GM23338 (cell line): ENCODE measurements around the gene TNFAIP8L2. TPM values are rescaled to one million over a fixed set of nuclear protein-coding genes. Genes with fewer than 3 reads are reported as not detected.

Experiments
- ATAC-seq: fragments of 200-7000 bp; cut with Tn5 transposase; 3 replicates; pipeline ENCODE4 v1.9.1; 2020
- DNase-seq: peaks from one replicate; pipeline ENCODE4 v3.0.0-alpha.2; 2015; ENCODE audit warnings: low spot score
- H2AFZ ChIP-seq: fragments of 200-600 bp; sonication (generic); 2 replicates; pipeline ENCODE4 v1.8.0; 2016; ENCODE audit warnings: antibody characterized with exemption, mild to moderate bottlenecking, moderate library complexity
- H3F3A ChIP-seq: fragments of 200-600 bp; sonication (generic); replicated peaks from 2 replicates; pipeline ENCODE4 v1.8.0; 2017; ENCODE audit warnings: antibody characterized with exemption, mixed run types, low read depth
- H3K27ac ChIP-seq: fragments of 200-600 bp; sonication (generic); 2 replicates; pipeline ENCODE4 v1.6.1; 2016; ENCODE audit warnings: low read depth
- H3K27me3 ChIP-seq: fragments of 200-600 bp; sonication (generic); 2 replicates; pipeline ENCODE4 v1.8.0; 2016; ENCODE audit warnings: mild to moderate bottlenecking, mixed run types, moderate library complexity; ENCODE audit not compliant: insufficient read depth
- H3K36me3 ChIP-seq: fragments of 200-600 bp; sonication (generic); 2 replicates; pipeline ENCODE4 v1.8.0; 2016; ENCODE audit warnings: mild to moderate bottlenecking; ENCODE audit not compliant: insufficient read depth
- H3K4me1 ChIP-seq: fragments of 200-600 bp; sonication (generic); 2 replicates; pipeline ENCODE4 v1.8.0; 2016; ENCODE audit warnings: mild to moderate bottlenecking, moderate library complexity; ENCODE audit not compliant: insufficient read depth
- H3K4me2 ChIP-seq: fragments of 200-600 bp; sonication (generic); 2 replicates; pipeline ENCODE4 v1.7.1; 2017; ENCODE audit warnings: mixed run types
- H3K4me3 ChIP-seq: fragments of 200-600 bp; sonication (generic); 2 replicates; pipeline ENCODE4 v1.6.1; 2016; ENCODE audit warnings: mixed run types
- H3K79me2 ChIP-seq: fragments of 200-600 bp; sonication (generic); replicated peaks from 2 replicates; pipeline ENCODE4 v1.8.0; 2017; ENCODE audit warnings: mild to moderate bottlenecking; ENCODE audit not compliant: insufficient read depth
- H3K9me2 ChIP-seq: fragments of 200-600 bp; sonication (generic); 2 replicates; pipeline ENCODE4 v1.8.0; 2017; ENCODE audit not compliant: insufficient read depth
- H4K20me1 ChIP-seq: fragments of 200-600 bp; sonication (generic); replicated peaks from 2 replicates; pipeline ENCODE4 v1.8.0; 2017; ENCODE audit warnings: mild to moderate bottlenecking; ENCODE audit not compliant: insufficient read depth
- H3K27ac Mint-ChIP-seq: 2 replicates; pipeline ENCODE4 v1.8.0; 2020; ENCODE audit warnings: inconsistent platforms, mild to moderate bottlenecking, moderate library complexity, mixed read lengths
- H3K27me3 Mint-ChIP-seq: 3 replicates; pipeline ENCODE4 v1.8.0; 2022; ENCODE audit warnings: low read depth, mild to moderate bottlenecking, moderate library complexity, mixed read lengths, inconsistent platforms; ENCODE audit not compliant: insufficient read depth, poor library complexity
- H3K36me3 Mint-ChIP-seq: 3 replicates; pipeline ENCODE4 v1.8.0; 2021; ENCODE audit warnings: low read depth, mild to moderate bottlenecking, inconsistent platforms, moderate library complexity, mixed read lengths
- H3K4me1 Mint-ChIP-seq: 3 replicates; pipeline ENCODE4 v1.8.0; 2020; ENCODE audit warnings: mild to moderate bottlenecking, inconsistent platforms, mixed read lengths
- H3K4me3 Mint-ChIP-seq: 3 replicates; pipeline ENCODE4 v1.8.0; 2021; ENCODE audit warnings: moderate library complexity, mild to moderate bottlenecking, inconsistent platforms, mixed read lengths
- H3K9me3 Mint-ChIP-seq: 3 replicates; pipeline ENCODE4 v1.8.0; 2020; ENCODE audit warnings: moderate library complexity, mild to moderate bottlenecking, inconsistent platforms, mixed read lengths
- CREB1 ChIP-seq: fragments of 250-450 bp; sonication (Bioruptor Pico); IDR thresholded peaks from 2 replicates; pipeline ENCODE4 v1.5.0; 2020; ENCODE audit warnings: low read depth, mild to moderate bottlenecking, moderate library complexity
- CTCF ChIP-seq, 2 experiments: fragments of 200-600 bp in 1 of 2; sonication (generic) in 1 of 2; conservative IDR thresholded peaks; 2 replicates each; pipeline versions ENCODE4 v1.5.1 to v1.6.1; 2016 to 2017; ENCODE audit warnings: antibody characterized with exemption in 2 of 2, low read depth in 2 of 2, mild to moderate bottlenecking in 2 of 2, moderate library complexity in 1 of 2
- NANOG ChIP-seq: IDR thresholded peaks from 2 replicates; pipeline ENCODE4 v1.6.1; 2016; ENCODE audit warnings: antibody characterized with exemption, borderline replicate concordance
- POLR2AphosphoS5 ChIP-seq: IDR thresholded peaks from 2 replicates; pipeline ENCODE4 v1.6.1; 2016; ENCODE audit warnings: antibody characterized with exemption, low read depth
- STAT1 ChIP-seq: IDR thresholded peaks from one replicate; pipeline ENCODE4 v1.6.1; 2016; ENCODE audit warnings: antibody characterized with exemption; ENCODE audit not compliant: unreplicated experiment
- ZNF331 ChIP-seq: fragments of 250-450 bp; sonication (Bioruptor Pico); IDR thresholded peaks from 2 replicates; pipeline ENCODE4 v1.5.0; 2020; ENCODE audit warnings: low read depth, mild to moderate bottlenecking, moderate library complexity
- polyA plus RNA-seq: library from polyadenylated mRNA; unstranded; fragments of >200 nt; fragmentation: Nextera tagmentation; extraction: Ambion mirVana; gene quantifications from 2 replicates; pipeline ENCODE4 v1.2.1, GENCODE V29; 2016
- total RNA-seq: library from RNA; depleted of rRNA; stranded (reverse); fragments of >200 nt; shearing (Covaris generic); gene quantifications from 2 replicates; pipeline ENCODE4 v1.2.3, GENCODE V29; 2014
- TF ChIP-seq, protein P1 (sequence below): fragments of 250-450 bp; sonication (Bioruptor Pico); IDR thresholded peaks from 2 replicates; pipeline ENCODE4 v1.5.0; 2020; ENCODE audit warnings: mild to moderate bottlenecking, moderate library complexity

Gene TNFAIP8L2
- total and polyA plus RNA-seq, 2 experiments from 2014 or later, result 0.40 TPM; not detected in 1

- Histone ChIP-seq H3K9me2 (no peaks in the 10 kb centered on the region), H2AFZ (peak overlapping the region; percentile 45; the same call in 1 of the 2 replicates), H3K4me2 (peak overlapping the region; percentile 71), H3K27ac (peak overlapping the region; percentile 55), H3K27me3 (no peaks in the 10 kb centered on the region), H3F3A (0 out of 2 replicates have a peak, but pooled peaks cover 5% of the 10 kb centered on the region), H3K4me3 (peak overlapping the region; percentile 66), H3K36me3 (peaks cover 9% of the 10 kb centered on the region; the same call in 1 of the 2 replicates), H4K20me1 (no peaks in the 10 kb centered on the region), H3K79me2 (peaks cover 8% of the 10 kb centered on the region), H3K4me1 (peaks cover 12% of the 10 kb centered on the region)
- no peak overlapping the region for H3K27ac Mint-ChIP-seq
- TF ChIP-seq CTCF (conservative IDR thresholded peaks at IDR 0.05; ENCODE audit: low read depth in 2 of 2) (no peak), POLR2AphosphoS5 (no peak), CREB1 (CRISPR knock-in tag) (no peak), ZNF331 (CRISPR knock-in tag) (no peak), STAT1 (no peak), NANOG (no peak)
- TF ChIP-seq, protein P1, sequence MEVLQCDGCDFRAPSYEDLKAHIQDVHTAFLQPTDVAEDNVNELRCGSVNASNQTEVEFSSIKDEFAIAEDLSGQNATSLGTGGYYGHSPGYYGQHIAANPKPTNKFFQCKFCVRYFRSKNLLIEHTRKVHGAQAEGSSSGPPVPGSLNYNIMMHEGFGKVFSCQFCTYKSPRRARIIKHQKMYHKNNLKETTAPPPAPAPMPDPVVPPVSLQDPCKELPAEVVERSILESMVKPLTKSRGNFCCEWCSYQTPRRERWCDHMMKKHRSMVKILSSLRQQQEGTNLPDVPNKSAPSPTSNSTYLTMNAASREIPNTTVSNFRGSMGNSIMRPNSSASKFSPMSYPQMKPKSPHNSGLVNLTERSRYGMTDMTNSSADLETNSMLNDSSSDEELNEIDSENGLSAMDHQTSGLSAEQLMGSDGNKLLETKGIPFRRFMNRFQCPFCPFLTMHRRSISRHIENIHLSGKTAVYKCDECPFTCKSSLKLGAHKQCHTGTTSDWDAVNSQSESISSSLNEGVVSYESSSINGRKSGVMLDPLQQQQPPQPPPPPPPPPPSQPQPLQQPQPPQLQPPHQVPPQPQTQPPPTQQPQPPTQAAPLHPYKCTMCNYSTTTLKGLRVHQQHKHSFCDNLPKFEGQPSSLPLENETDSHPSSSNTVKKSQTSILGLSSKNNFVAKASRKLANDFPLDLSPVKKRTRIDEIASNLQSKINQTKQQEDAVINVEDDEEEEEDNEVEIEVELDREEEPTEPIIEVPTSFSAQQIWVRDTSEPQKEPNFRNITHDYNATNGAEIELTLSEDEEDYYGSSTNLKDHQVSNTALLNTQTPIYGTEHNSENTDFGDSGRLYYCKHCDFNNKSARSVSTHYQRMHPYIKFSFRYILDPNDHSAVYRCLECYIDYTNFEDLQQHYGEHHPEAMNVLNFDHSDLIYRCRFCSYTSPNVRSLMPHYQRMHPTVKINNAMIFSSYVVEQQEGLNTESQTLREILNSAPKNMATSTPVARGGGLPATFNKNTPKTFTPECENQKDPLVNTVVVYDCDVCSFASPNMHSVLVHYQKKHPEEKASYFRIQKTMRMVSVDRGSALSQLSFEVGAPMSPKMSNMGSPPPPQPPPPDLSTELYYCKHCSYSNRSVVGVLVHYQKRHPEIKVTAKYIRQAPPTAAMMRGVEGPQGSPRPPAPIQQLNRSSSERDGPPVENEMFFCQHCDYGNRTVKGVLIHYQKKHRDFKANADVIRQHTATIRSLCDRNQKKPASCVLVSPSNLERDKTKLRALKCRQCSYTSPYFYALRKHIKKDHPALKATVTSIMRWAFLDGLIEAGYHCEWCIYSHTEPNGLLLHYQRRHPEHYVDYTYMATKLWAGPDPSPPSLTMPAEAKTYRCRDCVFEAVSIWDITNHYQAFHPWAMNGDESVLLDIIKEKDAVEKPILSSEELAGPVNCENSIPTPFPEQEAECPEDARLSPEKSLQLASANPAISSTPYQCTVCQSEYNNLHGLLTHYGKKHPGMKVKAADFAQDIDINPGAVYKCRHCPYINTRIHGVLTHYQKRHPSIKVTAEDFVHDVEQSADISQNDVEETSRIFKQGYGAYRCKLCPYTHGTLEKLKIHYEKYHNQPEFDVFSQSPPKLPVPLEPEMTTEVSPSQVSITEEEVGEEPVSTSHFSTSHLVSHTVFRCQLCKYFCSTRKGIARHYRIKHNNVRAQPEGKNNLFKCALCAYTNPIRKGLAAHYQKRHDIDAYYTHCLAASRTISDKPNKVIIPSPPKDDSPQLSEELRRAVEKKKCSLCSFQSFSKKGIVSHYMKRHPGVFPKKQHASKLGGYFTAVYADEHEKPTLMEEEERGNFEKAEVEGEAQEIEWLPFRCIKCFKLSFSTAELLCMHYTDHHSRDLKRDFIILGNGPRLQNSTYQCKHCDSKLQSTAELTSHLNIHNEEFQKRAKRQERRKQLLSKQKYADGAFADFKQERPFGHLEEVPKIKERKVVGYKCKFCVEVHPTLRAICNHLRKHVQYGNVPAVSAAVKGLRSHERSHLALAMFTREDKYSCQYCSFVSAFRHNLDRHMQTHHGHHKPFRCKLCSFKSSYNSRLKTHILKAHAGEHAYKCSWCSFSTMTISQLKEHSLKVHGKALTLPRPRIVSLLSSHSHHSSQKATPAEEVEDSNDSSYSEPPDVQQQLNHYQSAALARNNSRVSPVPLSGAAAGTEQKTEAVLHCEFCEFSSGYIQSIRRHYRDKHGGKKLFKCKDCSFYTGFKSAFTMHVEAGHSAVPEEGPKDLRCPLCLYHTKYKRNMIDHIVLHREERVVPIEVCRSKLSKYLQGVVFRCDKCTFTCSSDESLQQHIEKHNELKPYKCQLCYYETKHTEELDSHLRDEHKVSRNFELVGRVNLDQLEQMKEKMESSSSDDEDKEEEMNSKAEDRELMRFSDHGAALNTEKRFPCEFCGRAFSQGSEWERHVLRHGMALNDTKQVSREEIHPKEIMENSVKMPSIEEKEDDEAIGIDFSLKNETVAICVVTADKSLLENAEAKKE, result no peak
- H3K4me3 Mint-ChIP-seq, result peak overlapping the region; percentile 97
- H3K4me1 Mint-ChIP-seq, result peaks cover 13% of the 10 kb centered on the region
- ATAC-seq (no peak), DNase-seq (no peak)
- H3K36me3 Mint-ChIP-seq, result peaks cover 38% of the 10 kb centered on the region
- H3K9me3 Mint-ChIP-seq, result peaks cover 3% of the 10 kb centered on the region; the same call in 1 of the 3 replicates
- H3K27me3 Mint-ChIP-seq, result peaks cover 9% of the 10 kb centered on the region
Measured at GRCh38 chr1:151164732-151165280, 8.4 kb downstream of the TNFAIP8L2 start.
